LNCaP clone FGC (cell line): Measurements from ENCODE around the gene EFR3B.

Experiments
- DNase-seq: peaks from one replicate; pipeline ENCODE4 v3.0.0-alpha.2; 2011; ENCODE audit warnings: low read depth
- H3K4me3 ChIP-seq: 2 replicates; pipeline ENCODE4 v1.5.1; 2011; ENCODE audit warnings: mild to moderate bottlenecking, low read depth, low read length, control low read depth
- CTCF ChIP-seq: IDR thresholded peaks from 2 replicates; pipeline ENCODE4 v1.5.1; 2012; ENCODE audit warnings: mild to moderate bottlenecking; ENCODE audit not compliant: control insufficient read depth, insufficient read depth; ENCODE audit errors: extremely low read depth

The EFR3B gene

GRCh38 chr2:25056098-25056821 is 14.4 kb downstream of the EFR3B start:
- no peak for DNase-seq
- TF ChIP-seq CTCF, result no peak
- H3K4me3 ChIP-seq, result no peak overlapping the region

- no peak for DNase-seq
- TF ChIP-seq CTCF, result no peak
- H3K4me3 ChIP-seq, result no peak overlapping the region
Measured at GRCh38 chr2:25062511-25062917, 20.6 kb downstream of the EFR3B start.

- no peak for TF ChIP-seq CTCF
- no peak overlapping the region for H3K4me3 ChIP-seq
- DNase-seq, result no peak
Measured at GRCh38 chr2:25063876-25064660, 22.2 kb downstream of the EFR3B start.

GRCh38 chr2:25065768-25066167 is 23.9 kb downstream of the EFR3B start:
- no peak overlapping the region for H3K4me3 ChIP-seq
- TF ChIP-seq CTCF, result no peak
- DNase-seq, result no peak

GRCh38 chr2:25066455-25066854 is 24.6 kb downstream of the EFR3B start:
- H3K4me3 ChIP-seq, result no peak overlapping the region
- no peak for TF ChIP-seq CTCF
- DNase-seq, result no peak

GRCh38 chr2:25068217-25068616 is 26.3 kb downstream of the EFR3B start:
- TF ChIP-seq CTCF, result no peak
- DNase-seq, result no peak
- no peak overlapping the region for H3K4me3 ChIP-seq
